ENCODE data around the gene SLIT1.

The SLIT1 gene

DNA sequence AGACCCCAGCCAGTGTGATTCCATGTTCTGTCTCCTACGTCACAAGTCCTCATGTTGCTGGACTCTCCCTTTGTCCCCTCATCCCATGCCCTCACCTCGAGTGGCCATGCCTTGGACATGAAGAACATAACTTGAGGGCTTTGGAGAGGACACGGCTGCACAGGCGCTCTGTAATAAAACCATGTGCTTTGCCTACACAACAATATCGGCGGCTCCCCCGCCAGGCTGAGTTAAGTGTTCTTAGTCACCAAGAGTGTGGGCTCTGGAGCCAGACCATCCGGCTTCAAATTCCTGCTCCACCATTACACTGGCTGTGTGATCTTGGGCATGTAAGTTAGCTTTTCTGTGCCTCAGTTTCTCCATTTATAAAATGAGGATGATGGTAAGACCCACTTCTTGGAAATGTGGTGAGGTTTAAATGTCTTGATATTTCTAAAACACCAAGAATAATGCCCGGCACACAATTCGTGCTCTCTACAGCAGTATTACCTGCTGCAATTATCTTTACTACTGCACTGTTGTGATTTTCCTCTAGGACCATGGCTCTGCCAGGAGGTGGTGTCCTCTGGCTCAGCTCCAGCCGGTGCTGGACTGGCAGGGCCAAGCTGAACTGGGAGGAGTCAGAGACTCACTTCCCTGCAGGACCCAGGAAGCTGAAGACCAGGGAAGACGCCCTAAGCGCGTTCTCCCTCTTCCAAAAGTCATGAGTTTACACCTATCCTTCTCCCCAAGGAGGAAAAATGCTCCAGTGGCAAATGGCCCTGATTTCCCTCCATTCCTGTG is 15.7 kb downstream of the SLIT1 start:
- DNase-seq, result no peak

DNA sequence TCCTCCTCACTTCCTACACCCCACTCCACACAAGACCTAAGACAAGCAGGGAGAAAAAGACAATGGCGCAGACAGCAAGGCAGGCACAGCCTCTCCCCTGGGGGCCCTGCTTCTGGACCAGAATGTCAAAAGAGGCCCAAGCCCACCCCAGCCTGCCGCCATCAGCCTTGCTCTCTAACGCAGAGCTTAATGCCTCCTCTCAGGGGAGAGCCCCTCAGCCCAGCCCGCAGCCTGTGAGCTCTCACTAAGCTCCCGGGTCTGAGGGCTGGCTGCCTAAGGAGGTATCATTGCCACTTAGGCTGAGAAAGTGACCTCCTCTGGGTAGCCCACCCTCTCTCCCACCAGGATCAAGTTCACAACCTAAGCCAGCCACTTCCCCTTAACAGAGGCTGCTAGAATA is 16.7 kb downstream of the SLIT1 start:
- DNase-seq, result no peak

DNA sequence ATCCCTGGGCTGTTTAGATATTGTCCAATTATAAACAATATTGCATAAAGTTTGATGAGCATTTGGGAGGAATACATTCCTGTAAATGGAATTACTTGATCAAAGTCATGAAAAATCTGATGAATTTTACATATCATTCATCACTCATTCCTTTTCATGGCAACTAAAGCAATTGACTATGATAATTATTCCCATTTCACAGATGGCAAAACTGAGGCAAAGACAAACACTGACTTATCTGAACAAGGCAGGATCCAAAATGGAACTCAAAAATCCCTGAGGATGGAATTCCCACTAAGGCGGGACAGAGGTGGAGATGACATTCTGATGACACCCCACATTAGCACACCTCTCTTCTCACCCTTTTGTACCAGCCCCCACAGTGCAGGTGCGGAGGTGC is 17.1 kb downstream of the SLIT1 start:
- DNase-seq, result no peak

DNA sequence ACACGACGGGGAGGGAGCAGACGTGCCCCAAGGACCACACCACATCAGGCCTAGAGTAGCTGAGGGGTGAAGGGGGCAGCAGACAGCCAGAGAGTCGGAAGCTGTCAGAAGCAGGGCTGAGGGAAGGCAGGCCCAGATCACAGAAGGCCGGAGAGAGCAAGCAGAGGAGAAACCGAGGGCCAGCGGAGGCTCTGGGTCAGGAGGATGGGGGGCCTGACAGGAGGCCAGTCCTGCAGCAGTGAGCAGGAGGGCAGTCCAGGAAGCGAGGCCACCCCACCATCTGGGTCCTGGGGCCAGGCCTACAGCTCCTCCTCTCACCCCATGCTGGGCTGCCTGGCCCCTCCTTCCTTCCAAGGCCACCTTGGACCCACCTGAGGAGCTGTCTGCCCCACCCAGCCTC is 20.3 kb downstream of the SLIT1 start:
- DNase-seq, result no peak

DNA sequence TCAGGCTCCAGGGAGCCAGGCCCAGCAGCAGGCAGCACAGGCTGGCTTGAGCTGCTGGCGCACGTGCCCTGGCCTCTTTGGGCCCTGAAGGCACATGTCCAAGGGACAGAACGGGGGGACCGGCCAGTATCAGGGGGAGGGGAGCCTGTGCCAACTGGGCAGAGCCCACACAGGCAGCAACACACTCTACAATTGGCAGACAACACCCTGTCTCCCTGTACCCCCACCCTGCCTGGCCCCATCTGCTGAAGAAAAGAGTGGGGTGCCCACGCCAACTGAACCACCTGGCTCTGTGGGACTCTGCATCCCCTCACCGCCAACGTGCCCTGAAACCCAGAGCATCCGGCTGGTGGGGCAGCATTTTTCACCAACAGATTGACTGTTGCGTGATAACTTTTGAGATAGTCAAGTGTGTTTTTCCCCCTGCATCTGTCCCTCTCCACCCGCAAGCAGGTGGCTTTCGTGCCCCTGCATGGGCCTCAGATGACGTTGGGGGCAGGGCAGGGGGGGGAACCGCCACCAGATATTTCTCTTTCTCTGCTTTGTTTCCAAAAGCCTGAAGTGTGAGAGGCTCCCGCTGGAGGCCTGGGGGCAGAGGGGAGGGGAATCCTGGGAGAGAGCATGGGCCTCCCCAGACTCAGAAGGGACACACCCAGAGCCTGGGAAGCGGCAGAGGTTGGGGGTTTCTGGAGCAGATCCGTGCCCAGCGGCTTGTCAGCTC is 21.8 kb downstream of the SLIT1 start:
- no peak for DNase-seq

DNA sequence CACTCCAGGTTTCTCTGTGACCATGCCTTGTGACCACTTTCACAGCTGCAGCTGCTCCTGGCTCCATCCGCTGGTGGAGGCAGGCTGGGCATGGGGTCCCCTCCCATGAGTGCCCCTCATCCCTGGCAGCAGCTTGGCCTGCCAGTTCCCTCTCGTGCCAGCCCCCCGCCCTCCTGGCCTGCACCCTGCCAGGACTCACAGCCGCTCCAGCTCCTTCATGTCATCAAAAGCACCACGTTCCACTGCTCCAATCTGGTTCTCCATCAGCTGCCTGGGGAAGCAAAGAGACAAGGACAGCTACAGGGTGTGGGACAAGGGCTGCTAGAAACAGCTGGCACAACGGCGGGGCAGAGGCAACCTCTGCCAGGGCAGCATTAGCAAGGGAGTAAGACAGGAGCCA is 22.6 kb downstream of the SLIT1 start:
- DNase-seq, result no peak

DNA sequence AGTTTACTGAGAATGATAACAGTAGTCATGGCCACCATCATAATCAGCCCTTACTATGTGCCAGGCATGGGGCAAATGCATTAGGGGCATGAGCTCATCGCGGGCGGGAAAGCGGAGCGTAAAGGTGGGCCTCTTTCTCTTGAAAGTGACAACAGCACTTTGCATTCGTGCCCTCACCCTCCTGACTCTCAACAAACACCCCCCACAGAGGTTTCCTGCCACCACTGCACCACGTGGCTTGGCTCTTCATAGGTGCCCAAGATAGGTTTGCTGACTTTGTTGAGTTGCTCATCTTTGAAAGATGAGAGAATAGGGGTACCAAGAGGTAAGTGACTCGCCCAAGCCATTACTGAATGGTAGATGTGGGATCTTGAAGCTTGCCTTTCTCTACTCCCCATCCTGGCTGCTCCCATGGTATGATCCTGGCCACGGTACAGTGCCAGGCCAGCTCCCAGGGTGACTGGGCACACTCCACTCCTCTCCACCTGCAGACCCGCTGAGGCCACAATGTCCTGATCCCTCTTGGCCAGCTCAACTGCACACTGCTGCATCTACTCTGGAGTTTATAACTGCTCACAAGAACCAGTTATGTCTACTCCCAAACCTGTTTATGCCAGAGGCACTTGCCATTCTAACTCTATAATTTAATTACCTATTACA is 26.0 kb downstream of the SLIT1 start:
- no peak for DNase-seq

DNA sequence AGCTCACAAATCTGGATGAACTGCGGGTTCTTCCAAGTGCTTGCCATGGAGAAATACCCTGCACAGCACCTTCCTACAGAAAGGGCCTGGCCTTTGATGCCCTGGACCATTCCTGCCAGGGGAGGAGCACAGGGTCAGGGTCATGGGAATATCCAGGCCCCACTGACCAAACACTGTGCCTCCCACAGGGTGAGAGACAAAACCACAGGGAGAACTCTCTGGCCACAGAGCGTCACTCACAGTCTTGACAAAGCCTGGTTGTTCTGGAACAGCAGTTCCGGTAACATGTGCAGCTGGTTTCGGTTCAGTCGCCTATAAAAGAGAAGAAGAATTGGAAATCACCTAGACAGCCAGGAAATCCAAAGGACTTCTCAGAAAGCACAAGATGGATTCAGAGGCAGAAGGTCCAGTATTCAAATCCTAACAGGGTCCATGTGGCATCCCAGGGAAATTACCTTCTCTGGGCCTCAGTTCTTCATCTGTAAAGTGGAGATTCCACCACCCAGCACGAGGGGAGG is 28.1 kb downstream of the SLIT1 start:
- no peak for DNase-seq

DNA sequence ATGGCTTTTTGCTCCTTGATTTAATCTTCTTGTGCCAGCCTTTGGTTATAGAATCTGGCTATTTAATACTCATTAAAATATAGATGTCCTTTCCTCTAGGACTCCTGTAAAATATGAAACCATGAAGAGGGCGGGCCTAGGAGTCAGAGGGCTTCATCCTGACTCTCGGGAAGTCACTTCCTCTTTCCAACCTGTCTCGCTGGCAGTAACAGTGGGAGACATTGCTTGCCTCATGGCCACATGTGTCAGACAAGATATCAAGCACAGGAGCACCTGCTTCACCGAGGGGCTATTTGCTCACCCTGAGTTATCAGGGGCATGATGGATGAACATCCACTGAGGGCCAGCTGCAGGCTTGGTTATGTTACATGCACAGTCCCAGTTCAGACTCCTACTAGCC is 31.0 kb downstream of the SLIT1 start:
- no peak for DNase-seq

DNA sequence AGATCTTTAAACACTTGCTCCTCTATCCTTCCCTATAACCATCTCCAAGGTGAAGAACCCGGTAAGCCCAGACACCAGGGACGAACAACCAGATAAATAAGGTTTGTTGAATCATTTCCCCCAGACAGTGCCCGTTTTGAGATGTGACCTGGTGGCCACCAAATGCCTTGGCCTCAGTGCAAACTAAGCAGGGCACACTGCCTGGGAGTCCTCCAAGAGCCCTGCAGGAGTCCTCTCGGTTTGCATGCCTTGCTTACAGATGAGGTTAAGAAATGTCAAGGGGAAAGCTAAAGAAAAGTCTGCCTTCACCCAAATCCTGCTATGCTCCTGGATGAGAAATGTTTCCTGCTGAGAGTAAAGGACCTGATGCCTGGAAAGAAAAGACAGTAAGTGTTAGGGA is 31.6 kb downstream of the SLIT1 start:
- no peak for DNase-seq

DNA sequence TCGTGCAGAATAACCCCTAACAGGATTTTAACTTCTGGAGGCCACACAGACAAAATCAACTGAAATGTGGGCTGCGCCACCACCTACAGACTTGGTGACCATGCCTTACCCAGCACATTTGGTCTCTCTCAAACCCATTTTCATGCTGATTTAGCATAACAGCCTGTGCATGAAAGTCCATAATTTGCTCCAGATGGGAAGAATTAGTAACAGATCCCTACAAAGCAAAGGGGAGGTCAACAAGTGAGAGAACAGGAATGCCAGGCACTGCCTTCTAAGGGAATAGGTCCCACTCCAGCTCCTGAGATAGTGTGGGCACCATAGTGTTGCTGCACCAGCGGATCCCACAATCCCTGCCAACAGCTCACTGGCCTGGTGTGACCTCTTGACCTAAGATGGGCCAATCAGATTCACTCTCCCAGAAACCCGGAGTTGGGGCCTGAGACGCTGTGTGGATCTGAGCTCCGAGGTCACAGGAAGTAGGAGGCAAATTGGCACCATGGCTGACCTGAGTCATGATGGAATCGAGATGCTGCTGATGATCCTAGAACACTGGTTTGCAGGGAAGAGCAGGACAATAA is 32.4 kb downstream of the SLIT1 start:
- DNase-seq, result no peak

DNA sequence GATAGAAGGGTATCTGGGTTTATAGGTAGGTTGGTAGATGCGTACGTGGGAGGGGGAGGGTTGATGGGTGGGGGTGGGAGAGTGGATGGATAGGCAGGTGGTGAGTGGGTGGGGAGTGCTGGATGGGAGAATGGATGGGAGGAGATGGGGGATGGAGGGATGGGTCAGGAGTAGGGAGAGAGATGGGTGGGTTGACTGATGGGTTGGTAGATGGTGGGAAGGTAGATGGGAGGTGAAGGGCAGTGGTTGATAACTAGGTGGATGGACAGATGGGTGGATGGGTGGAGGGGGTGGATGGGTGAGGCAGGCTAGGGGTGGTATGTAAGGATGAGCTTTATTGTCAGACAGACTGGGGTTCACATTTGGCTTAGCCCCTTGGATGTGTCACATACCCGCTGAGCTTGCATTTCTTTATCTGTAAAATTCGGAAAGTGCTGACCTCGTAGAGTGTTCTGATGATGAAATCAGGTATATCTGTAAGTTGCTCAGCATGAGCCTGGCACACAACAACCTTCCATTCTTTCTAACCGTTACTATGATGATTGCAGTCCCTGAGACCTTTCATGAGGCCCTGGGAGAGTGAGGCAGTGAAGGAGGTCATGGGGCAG is 34.3 kb downstream of the SLIT1 start:
- no peak for DNase-seq

DNA sequence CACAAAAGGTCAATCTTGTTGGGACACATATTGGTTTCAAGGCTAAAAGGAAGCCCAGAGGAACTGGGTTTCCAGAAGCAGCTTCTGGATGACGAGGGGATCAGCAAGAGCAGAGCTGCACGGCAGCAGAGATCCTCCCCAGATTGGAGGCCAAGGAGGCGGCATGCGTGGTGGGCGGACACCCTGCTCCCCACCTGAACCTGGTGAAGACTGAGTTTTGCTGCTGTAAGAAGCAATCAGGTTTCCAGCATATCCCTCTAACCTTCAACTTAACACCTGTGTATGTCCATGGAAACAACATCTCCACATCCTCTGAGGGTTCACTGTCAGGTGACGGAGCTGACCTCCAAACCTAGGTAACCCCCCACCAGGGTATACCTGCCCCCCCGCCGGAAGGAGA is 35.1 kb downstream of the SLIT1 start:
- no peak for DNase-seq

DNA sequence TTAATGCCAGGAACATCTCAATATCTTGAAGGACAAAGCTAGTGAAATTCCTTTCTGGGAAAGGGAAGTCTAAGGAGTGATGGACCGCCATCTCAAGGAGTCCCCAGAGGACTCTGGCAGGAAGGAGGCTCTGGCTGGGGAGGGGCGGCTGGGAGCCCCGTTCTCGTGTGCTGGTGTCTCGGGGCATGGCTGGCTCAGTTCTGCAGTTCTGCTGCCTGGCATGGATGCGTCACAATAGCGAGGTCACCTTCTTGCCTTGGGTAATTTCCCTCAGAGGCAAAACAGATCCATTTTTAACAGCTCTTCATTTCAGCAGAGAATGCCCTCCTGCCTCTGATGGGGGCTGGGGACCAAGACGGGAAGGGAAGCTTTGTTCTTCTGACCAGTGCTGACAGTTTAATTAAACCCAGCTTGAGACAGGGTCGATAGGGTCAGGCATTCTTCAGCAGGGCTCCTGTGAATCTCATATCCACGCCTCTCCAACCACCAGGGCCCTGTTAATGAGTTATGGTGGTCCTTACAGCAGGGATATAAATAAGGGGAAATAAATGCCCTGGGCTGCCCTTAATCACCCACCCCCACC is 35.7 kb downstream of the SLIT1 start:
- no peak for DNase-seq

DNA sequence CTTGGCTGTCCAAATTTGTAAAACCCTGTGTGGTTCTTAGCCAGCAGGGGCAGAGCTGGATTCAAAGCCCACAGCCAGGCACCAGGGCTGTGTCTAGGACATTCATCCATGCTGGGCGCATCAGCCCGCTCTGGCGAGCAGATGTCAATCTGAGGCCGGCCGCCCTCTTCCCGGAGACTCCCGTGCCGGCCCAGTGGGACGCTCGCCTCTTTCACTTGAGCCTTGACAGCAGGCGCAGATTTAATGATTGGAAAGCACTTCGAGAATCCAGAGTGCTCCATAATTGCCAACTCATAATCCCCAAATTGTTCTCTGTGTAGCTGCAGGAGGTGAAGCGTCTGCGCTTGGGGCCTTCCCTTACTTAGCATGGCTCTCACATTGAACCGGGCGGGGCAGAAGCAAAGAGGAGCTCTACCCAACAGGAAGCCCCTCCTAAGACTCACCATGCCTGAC is 36.7 kb downstream of the SLIT1 start:
- DNase-seq, result no peak

DNA sequence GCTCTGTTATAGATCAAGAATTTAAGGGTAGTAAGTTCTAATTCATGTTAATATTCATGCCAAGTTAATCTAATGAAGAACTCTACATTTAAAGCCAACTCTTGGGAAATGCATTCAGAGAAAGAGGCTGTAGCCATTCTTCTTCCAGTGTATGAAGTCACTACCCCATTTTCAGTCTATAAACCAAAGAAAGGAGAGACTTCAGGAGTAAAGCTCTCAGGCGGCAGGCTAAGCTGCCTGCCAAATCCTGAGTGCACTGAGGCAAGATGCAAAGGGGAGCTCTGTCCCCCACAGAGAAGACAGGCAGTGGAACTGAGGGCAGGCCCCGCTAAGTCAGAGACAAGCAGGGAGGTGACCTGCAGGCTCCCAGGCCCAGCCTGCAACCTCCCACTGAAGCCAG is 41.5 kb downstream of the SLIT1 start:
- no peak for DNase-seq

DNA sequence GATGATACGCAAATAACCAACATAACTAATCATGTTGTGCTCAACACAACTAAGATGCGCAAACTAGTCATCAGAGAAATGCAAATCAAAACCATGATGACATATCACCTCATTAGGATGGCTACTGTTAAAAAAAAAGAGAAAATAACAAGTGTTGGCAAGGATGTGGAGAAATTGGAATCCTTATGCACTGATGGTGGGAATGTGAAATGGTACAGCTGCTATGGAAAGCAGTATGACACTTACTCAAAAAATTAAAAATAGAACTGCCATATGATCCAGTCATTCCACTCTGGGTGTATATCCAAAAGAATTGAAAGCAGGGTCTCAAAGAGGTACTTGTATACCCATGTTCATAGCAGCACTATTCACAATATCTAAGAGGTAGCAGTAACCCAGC is 42.9 kb downstream of the SLIT1 start:
- no peak for DNase-seq

DNA sequence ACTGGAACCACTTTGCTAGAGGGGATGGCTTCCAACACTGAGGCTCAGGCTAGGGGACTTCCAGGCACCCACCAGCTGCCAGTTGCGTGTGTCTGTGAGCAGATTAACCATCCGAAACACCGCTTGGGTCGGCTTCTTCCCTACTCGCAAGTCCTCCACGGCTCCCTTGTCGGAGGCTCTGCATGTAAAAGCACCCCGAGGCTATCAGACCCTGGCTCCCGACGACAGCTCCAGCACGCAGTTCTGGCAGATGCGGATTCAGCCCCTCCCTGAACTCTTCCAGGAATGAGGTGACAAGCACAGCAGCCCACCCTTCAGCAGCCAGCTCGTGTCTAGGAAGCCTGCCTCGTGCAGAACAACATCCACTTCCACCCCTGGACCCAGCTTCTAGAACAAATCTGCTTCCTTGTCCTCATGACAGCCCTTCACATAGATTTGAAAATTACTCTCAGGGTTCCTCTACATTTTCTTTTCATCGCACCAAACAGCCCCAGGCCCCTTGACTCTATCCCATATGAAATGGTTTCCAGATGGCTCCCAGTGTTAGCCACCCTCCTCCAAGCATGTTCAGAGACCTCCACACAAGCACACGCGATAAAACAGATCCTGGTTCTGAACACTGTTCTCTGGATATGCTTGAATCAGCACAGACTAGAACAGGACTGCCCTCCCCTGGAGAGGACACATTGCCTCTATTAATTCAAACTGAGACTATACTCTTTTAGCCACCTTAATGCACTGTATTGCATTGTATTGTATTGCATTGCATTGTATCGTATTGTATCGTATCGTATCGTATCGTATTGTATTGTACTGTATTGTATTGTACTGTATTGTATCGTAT is 44.6 kb downstream of the SLIT1 start:
- no peak for DNase-seq

DNA sequence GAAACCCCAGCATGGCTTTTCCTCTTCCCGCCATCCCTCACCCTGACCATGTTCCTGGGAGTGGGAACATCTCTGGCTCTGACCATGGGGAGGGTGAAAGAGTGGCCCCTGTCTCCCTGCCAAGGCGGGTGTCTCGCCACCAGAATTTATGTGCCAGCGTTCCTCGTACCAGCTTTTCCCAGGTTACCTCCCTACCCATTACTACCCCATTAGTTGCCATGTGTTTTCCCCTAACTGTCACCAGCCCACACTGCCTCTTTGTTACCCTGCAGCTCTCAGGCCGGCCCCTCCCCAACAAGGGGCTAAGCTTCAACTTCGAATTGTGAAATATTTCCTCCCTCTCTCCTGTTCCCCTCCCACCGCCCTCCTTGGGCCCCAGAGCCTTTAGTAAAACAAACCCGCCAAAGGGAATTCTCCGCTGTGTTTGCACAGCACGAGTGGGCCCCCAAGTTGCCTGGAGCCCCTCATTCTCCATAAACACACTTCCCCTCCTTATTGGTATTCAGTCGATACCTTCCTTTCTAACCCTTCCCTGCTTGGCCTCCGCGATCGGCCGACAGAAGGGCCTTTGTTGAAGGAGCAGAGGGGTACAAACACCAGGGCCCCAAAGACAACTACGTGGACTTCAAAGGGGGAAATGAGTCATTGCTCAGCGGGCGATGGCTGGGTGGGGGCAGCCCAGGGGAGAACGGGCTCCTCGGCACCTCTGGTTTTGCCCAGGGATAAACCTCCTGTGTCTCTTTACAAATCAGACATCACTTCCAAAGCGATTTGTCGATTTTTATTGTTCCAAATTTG is 45.5 kb downstream of the SLIT1 start:
- no peak for DNase-seq

DNA sequence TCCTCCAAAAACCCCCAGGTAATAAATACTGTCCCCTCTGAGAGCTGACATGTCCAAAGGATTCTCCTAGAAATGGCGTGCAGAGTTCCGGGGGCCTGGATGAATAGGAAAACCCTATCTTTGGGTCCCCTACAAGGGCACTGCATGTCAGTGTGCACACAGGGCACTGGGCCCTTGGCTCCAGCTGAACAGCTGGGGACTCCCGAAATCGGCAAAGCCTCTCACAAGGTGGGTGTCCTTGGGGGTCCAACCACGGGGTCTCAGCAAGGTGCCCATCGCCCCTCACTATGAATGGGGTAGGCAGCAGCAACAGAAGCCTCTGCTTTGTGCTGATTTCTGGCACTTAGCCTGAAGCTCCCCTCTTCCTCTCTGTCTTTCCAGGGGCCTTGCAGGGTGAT is 46.1 kb downstream of the SLIT1 start:
- DNase-seq, result no peak

DNA sequence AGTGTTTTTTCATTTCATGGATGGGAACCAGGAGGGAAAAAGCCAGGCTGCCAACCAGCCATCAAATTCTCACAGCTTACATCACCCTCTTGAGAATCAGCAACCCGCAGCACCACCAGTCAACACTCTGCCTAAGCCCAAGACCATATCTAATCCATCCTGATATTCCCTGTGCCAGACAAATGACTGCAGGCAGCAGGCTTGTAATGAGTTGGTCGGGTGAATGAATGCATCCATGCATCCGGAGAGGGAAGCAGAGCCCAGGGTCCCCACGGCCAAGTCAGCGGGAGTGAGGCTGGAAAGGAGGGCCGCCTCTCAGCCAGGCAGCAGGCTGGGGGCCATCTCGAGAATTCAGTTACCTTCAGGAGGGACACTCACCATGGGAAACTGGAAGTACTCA is 46.9 kb downstream of the SLIT1 start:
- no peak for DNase-seq

Data from stimulated activated CD4-positive, alpha-beta T cell treated with anti-CD3 and anti-CD28 coated beads, Interleukin-4, amount 100 ng/mL, for 24 hours (primary cell).